GM19452 (cell line): Measurements from ENCODE around the gene ADGRG3.

Experiments used
- ATAC-seq: cut with Tn5 transposase; IDR thresholded peaks from one replicate; pipeline ENCODE4 v1.9.1; 2021; ENCODE audit not compliant: unreplicated experiment

The ADGRG3 gene

DNA sequence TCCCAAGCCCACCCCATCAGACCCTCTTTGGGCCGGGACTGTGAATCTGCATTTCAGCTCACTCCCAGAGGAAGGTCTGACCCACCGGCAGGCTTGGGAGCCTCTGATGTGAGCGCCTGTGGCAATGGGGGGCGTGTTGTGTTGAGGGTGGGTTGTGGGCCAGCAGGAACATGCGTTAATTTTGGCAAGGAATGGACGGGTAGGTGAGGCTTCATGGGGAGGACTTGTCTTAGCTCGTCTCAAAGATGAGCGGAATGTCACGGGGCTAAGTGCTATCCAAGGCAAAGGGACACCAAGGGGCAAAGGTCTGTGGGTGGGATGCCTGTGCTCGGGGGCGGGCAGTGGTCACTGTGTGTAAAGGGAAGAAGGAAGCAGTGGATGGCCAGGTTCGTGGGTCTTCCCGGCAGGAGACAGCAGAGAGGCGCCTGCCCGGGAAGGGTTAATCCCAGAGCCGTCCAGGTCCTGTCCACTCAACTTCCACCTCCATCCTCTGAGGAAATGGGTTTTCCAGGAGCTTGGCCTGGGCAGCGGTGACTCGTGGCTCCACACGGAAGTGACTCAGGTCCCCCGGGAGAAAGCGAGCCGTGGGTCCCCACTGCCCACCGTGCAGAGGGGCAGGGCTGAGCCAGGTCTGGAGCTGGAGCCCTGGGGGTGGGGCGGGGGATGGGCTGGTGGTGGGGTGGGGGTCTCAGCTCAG lies 22.3 kb upstream of the ADGRG3 start:
- no peak for ATAC-seq

DNA sequence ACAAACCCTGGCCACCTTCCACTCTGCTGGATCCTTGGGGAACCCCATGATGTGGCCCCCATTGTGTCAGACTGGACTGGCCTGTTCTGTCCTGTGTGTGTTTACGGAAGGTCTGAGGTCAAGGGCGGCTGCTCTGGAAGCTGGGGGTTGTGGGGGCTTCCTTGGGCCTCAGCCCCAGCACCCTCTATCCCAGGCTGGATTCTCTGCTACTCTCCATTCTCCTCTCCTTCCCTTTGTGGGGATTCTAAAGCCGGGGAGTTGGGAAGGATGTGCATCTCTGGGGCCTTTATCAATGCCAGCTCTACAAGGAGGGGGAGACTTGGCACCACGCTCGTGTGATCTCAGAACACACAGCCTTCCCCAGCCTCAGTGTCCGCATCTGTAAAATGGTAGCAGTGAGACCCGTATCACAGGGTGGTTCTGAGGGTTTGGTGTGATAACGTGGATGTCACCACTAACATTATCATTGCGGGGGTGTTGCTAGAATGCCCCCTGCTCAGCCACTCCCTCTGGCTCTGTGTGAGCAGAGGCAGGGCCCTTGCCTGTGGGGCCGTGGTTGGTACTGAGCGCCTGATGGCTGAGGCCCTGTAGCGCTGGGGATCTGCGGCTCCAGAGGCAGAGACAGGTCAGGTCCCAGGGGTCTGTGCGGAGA lies 21.6 kb upstream of the ADGRG3 start:
- ATAC-seq: no peak

DNA sequence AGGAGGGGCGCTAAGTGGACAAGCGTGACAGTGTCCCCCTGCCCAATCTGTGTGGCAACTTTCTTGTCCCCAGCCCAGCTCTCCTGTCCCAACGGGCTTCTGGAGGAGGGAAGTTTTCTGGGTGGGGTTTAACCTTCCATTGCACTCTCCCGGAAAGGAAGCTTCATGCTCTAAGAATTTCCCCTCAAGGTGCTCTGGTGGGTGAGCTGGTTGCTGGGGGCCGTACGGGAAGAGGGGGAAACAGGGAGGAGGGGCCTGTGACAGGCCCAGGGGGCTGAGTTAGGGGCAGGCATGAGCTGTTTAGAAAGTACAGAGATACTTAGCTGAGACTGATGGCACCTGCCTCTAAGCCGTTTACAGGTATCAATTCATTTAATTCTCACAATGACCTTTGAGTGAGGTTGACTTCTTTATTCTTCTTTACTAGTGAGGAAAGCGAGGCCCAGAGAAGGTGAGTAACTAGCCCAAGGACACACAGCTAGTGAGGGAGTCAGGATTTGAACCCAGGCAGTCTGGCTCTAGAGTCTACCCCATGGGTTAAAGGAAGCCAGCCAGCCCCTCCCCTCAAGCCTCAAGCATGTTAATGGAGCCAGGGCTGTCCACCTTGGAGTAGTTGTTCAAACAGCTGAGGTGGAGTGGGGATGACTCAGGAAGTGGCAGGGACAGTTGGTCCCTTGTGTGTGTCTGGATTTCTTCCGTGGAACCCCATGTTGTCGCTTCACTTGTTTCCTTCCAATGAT lies 20.8 kb upstream of the ADGRG3 start:
- ATAC-seq: no peak

DNA sequence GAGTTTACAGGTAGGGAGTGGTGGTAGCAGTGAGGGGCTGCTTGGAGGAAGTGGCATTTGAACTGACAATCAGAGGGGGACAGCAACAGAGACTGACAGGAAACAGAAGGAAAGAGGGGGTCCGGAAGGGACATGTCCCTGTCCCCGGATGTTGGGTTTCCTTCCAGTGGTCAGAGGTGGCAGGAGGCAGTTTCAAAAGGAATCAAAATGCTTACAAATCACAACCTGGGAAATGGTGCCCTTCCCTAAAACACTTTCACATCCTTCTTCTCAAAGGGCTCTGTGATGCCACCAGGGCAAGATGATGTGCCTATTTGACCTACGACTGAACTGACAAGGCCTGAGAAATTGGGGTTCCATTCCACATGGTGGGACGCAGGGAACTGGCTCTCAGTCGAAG lies 20.0 kb upstream of the ADGRG3 start:
- no peak for ATAC-seq

DNA sequence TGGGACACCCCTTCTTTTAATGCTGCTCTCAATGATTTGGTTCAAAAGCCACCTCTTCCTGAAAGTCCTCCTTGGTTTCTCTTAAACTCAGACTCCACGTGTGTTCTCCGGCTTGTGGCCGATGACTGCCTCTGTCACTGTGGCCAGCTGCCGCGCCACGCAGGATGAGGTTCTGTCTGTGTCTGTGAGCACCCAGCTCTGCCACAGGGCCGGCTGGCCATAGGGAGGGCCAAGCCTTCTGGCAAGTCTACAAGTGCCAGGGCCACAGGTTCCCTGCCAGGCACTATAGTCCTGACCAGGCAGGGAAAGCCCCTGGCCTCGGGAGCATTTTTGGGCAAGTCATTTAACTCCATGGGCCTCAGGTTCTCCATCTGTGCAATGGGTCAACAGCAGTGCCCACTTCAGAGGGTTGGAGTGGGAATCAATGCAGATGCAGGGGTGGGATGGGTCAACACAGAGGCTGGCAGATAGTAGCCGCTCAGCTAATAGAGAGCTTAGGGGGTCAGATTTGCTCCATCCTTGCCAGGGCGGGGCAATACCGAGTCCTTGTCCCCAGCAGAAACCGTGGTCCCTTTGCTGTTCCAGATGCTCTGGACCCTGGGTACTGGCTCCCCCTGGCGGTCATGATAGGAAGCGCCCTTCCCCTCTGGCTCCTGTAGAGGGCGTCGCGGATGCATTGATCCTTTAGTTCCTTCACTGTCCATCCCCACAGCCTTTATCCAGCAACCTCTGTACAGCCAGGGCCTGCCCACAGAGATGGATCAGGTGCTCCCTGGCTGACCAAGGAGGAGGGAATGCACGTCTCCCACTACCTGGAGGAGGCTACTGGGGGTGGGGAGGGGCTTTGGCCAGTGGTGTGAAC lies 19.3 kb upstream of the ADGRG3 start:
- ATAC-seq: peak; percentile 62

DNA sequence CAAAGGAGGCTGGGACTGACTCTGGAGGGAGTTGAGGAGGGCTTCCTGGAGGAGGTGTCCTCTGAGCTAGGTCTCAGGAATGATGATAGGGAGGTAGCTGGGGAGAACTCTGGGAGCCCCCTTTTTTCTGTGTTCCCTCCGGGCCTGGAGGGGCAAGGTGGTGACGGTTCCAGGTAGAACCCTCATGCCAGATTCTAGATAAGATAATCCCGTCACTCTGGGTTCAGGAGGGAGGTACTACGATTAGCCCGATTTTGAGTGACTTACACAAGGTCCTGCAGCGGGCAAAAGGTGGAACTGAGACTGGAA lies 18.7 kb upstream of the ADGRG3 start:
- no peak for ATAC-seq

DNA sequence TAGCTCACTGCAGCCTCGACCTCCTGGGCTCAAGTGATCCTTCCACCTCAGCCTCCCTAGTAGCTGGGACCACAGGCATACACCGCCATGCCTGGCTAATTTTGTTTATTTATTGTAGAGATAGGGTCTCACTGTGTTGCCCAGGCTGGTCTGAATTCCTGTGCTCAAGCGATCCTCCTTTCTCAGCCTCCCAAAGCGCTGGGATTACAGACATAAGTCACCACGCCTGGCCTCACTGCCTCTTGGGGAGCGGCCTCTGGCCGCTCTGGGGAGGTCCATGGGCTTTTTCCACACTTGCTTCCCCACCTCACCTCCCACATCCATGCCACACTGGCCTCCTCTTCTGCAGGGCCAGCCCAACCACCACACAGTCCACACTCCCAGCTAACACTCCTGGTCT lies 18.3 kb upstream of the ADGRG3 start:
- no peak for ATAC-seq

DNA sequence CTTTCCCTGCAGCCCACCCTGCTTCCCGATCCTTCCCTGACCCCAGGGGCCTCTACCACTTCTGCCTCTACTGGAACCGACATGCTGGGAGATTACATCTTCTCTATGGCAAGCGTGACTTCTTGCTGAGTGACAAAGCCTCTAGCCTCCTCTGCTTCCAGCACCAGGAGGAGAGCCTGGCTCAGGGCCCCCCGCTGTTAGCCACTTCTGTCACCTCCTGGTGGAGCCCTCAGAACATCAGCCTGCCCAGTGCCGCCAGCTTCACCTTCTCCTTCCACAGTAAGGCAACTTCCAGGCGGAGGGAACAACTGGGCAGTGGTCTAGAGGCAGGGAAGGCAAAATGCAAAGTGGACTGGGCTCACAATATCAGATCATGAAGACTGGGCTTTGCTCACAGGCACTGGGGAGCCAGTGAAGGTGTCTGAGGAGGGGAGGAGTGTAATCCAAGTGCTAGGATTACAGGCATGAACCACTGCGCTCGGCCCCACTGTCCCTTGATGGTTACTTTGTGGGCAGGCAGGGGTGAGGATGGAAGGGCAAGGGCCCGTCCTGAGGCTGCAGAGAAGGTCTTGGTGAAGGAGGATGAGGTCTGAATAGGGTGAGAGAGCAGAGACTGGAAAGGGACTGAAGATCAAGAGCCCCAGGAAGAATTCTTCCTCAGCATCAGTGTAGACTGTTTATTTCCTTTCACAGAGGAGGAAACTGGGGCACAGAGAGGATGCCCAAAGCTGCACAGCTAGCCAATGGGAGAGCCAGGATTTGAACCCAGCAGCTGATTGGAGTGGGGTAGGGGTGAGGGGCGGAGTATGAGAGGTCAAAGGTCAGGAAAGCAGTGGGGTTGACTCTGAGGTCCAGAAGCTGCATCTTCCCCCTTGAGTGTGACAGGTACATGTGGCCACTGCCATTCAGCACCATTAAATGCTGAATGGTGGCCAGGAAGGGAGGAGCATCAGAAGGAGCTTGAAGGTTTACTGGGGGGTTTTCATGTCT lies 16.5 kb upstream of the ADGRG3 start:
- no peak for ATAC-seq

DNA sequence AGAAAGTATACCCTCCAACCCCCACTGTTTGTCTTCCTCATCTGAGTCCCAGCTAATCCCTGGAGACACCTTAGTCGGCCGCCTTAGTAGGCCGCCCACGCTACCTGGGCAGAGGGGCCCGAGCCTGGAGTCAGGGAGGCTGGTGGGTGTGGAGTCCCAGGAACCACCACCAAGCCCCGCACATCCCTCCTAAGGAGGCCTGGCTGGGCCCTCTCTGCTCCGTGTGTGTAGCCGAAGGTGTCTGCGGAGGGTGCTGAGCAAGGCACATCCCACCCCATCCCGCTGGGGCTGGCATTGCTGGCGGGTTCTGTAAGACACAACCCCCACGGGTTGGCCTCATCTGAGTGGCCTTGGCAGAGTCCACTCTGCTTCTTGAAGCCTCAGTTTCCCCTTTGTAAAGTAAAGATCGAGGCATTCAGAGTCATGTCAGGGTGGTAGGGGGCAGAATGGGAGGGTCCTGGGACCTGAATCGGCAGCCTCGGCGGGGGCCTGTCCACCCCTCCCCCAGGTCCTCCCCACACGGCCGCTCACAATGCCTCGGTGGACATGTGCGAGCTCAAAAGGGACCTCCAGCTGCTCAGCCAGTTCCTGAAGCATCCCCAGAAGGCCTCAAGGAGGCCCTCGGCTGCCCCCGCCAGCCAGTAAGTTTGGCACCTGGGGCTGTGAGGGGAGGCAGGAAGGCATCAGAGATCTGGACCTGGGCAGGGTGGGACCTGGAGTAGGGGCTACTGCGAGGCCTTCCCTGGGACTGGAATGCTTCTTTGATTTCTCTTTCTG lies 15.2 kb upstream of the ADGRG3 start:
- ATAC-seq: no peak

DNA sequence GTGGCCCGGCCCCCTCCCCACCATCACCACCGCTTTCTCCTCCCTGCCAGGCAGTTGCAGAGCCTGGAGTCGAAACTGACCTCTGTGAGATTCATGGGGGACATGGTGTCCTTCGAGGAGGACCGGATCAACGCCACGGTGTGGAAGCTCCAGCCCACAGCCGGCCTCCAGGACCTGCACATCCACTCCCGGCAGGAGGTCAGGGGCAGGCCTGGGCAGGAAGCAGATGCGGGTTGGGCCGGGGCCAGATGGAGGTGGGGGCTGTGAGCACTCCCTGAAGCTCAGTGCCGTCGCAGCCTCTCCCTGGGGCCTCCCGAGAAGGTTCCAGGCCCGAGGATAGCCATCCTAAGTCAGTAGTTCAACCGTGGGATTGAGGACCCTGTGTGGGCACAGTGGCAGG lies 14.2 kb upstream of the ADGRG3 start:
- ATAC-seq: no peak

DNA sequence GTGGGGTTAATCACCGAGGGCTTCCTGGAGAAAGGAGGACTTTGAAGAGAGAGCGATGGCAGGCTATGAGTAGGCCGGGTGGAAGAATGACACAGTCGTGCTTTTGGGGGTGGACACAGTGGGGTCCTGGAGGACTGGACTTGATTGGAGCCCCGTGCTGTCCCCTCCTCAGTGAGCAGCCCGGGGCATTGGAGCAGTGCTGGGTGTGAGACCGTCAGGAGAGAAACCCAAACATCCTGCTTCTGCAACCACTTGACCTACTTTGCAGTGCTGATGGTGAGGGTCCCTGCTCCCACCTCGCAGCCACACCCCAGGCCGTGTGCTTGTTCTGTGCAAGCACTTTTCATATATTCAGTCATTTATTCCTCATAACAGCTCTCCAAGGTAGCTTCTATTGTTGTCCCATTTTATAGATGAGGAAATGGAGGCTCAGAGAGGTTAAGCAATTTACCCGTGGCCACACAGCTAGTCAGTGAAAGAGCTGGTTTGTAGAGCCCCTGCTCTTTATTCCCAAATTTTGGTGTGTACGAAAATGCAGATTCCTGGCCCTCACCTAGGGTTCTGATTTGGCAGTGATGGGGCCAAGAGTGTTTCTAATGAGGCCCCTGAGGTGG lies 11.7 kb upstream of the ADGRG3 start:
- ATAC-seq: no peak

DNA sequence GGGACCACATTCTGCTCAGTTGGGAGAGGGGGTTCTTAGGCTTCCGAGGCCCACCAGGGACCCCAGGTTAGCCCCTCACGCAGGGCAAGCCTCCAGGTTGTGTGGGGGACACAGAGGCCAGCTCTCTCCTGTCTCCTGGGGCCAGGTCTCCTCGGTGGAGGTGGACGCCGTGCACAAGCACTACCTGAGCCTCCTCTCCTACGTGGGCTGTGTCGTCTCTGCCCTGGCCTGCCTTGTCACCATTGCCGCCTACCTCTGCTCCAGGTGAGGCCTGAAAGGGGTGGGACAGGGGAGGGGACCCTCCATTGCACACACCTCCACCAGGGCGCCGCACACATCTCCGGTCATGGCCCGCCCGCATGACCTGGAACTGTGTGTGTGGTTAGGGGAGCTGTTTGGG lies 10.9 kb upstream of the ADGRG3 start:
- ATAC-seq: no peak

DNA sequence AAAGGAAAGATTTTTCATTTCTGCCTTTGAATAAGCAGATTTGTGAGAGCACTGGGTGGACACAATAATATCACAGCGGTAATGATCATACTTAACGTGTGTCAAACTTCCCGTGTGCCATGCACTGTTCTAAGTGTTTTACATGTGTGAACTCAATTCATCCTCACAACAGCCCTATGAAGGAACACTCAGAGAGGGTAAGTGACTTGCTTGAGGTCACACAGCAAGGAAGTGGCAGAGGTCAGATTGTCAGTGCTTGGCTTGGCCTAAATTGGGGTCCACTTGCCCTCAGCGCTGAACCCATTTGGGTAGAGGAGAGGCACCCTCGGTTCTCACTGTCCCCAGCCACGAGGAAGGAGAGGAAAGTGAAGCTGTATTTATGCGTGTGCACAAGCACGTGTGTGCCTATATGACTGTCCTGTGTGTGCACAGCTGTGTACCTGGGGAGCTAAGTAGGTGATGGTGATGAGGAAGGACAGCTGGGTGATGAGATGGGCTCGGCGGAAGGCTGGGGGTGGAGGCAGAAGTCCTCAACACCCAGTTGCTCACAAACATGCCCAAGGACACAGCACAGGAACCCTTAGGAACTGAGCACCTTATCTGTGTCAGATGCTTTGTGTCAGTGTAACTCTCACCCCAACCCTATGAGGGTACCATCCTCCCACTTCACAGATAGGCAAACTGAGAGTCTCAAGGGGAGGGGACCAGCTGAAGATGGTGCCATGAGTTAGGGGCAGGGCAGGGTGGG lies 9.8 kb upstream of the ADGRG3 start:
- ATAC-seq: no peak

DNA sequence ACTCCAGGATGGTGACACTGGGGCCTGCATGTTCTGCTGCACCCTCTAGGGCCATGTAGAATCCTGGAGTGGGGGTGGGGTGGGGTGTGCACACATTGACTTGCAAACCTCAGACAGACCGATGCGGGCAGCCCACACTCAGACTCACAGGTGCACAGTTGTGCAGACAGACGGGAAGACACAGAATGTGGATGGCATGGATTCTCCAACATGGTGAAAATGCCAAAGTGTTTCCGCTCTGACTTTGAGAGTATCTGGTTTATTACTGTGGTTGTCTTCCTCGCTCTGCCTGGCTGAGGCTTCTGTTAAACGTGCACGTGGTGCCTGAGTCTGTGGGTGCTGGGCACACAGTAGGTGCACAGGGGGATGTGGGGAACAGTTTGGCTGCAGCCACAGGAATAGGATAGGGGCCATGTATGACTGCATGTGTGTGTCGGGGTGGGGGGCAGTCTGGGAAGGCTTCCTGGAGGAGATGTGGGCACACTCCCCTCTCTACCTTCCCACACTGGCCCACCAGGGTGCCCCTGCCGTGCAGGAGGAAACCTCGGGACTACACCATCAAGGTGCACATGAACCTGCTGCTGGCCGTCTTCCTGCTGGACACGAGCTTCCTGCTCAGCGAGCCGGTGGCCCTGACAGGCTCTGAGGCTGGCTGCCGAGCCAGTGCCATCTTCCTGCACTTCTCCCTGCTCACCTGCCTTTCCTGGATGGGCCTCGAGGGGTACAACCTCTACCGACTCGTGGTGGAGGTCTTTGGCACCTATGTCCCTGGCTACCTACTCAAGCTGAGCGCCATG lies 9.0 kb upstream of the ADGRG3 start:
- ATAC-seq: no peak

DNA sequence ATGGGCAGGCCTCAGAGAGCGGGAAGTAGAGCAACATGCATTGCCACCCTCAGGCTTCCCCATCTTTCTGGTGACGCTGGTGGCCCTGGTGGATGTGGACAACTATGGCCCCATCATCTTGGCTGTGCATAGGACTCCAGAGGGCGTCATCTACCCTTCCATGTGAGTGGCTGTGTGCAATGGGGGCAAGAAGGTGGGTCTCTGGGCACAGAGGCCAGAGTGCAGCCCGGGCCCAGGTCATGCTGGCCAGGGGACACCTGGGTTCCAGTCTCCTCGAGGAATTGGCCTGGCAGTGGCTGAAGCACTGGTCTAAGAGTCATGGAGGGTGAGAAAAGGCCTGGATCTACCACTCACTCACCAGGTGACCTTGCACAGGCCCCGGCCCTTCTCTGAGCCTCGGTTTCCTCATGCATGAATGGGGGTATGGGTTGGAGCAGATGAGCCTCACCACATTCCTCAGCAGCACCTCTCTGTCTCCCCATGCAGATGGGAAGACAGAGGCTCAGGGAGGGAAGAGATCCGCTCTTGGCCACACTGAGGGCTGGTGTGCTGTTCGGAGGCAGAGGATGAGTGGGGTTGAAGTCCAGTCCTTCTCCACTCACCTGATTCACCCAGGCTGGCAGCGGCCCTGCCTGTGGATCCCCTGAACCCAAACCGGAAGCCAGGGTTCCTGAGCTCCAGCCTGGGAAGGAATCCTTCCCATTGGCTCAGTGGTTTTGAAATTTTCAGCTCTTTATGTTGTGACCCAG lies 7.2 kb upstream of the ADGRG3 start:
- no peak for ATAC-seq

DNA sequence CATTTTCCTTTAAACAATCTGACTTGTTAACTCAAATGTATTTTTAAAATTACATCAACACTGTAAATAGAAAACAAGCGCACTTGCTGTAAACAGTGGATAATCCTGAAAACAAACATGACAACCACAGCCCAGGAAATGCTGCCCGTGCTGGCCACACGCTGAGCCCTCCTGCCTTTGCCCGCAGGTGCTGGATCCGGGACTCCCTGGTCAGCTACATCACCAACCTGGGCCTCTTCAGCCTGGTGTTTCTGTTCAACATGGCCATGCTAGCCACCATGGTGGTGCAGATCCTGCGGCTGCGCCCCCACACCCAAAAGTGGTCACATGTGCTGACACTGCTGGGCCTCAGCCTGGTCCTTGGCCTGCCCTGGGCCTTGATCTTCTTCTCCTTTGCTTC lies 6.6 kb upstream of the ADGRG3 start:
- no peak for ATAC-seq
